IPS-18c (cell line): Measurements from ENCODE around the gene BDP1.
"Not testable (repeated sequence)": the region's sequence is repeated elsewhere in the genome, so short reads cannot be mapped to it uniquely, and the experiment has no call there.

Source experiments
- H3K4me3 ChIP-seq: 2 replicates; pipeline ENCODE4 v1.7.0; 2013; ENCODE audit warnings: low read depth, mild to moderate bottlenecking, low read length, moderate library complexity; ENCODE audit not compliant: insufficient read depth
- H3K9me3 ChIP-seq: one replicate; pipeline ENCODE4 v1.6.1; 2013; ENCODE audit warnings: mild to moderate bottlenecking, low read length, moderate library complexity; ENCODE audit not compliant: control insufficient read depth, insufficient read depth

BDP1 gene

GRCh38 chr5:71455427-71456361 is at the start of gene BDP1:
Gene BDP1 (plus strand): TSS chr5:71455651. CDS start chr5:71455878, 227 bp downstream.
- peak within 1 kb of the TSS; percentile 84 for H3K4me3 ChIP-seq
- H3K9me3 ChIP-seq: no peaks in the 10 kb centered on the region

GRCh38 chr5:71410088-71410487 is 45.4 kb upstream of the BDP1 start:
- H3K9me3 ChIP-seq, H3K4me3 ChIP-seq: not testable (repeated sequence)

- H3K4me3 ChIP-seq, H3K9me3 ChIP-seq: not testable (repeated sequence)
Observed at GRCh38 chr5:71415626-71416025, 39.8 kb upstream of the BDP1 start.

- not testable (repeated sequence) for H3K9me3 ChIP-seq, H3K4me3 ChIP-seq
Observed at GRCh38 chr5:71418026-71418425, 37.4 kb upstream of the BDP1 start.

- not testable (repeated sequence) for H3K4me3 ChIP-seq, H3K9me3 ChIP-seq
Observed at GRCh38 chr5:71421278-71421677, 34.2 kb upstream of the BDP1 start.

- H3K4me3 ChIP-seq, H3K9me3 ChIP-seq: not testable (repeated sequence)
Observed at GRCh38 chr5:71423896-71424295, 31.6 kb upstream of the BDP1 start.

GRCh38 chr5:71426686-71427474 is 28.6 kb upstream of the BDP1 start:
- H3K9me3 ChIP-seq, H3K4me3 ChIP-seq: not testable (repeated sequence)

- H3K9me3 ChIP-seq, H3K4me3 ChIP-seq: not testable (repeated sequence)
Observed at GRCh38 chr5:71432410-71432809, 23.0 kb upstream of the BDP1 start.

GRCh38 chr5:71434825-71435224 is 20.6 kb upstream of the BDP1 start:
- not testable (repeated sequence) for H3K9me3 ChIP-seq, H3K4me3 ChIP-seq

GRCh38 chr5:71441564-71441963 is 13.9 kb upstream of the BDP1 start:
- not testable (repeated sequence) for H3K9me3 ChIP-seq, H3K4me3 ChIP-seq

GRCh38 chr5:71443891-71444290 is 11.6 kb upstream of the BDP1 start:
- not testable (repeated sequence) for H3K4me3 ChIP-seq, H3K9me3 ChIP-seq

GRCh38 chr5:71445015-71445414 is 10.4 kb upstream of the BDP1 start:
- H3K9me3 ChIP-seq, H3K4me3 ChIP-seq: not testable (repeated sequence)

GRCh38 chr5:71445523-71446152 is 9.8 kb upstream of the BDP1 start:
- H3K4me3 ChIP-seq: peak overlapping the region; percentile 28; the same call in 1 of the 2 replicates
- not testable (repeated sequence) for H3K9me3 ChIP-seq

- H3K9me3 ChIP-seq, H3K4me3 ChIP-seq: not testable (repeated sequence)
Observed at GRCh38 chr5:71446540-71447216, 8.8 kb upstream of the BDP1 start.

- not testable (repeated sequence) for H3K9me3 ChIP-seq
Observed at GRCh38 chr5:71447218-71447808, 8.1 kb upstream of the BDP1 start.

GRCh38 chr5:71452876-71453275 is 2.6 kb upstream of the BDP1 start:
- Histone ChIP-seq H3K4me3 (no peak overlapping the region), H3K9me3 (no peaks in the 10 kb centered on the region)

More at GRCh38 chr5:71447218-71447808, 8.1 kb upstream of the BDP1 start:
- H3K4me3 ChIP-seq: not testable (repeated sequence)

- Histone ChIP-seq H3K9me3 (no peaks in the 10 kb centered on the region), H3K4me3 (peak overlapping the region; percentile 84; the same call in 1 of the 2 replicates)
Observed at GRCh38 chr5:71454913-71455312, 538 bp upstream of the BDP1 start.
